Lung (tissue), 12 donors: Measurements from ENCODE around the gene FBN1. TPM values are rescaled to one million over a fixed set of nuclear protein-coding genes. Genes with fewer than 3 reads are reported as not detected.

Experiments
- ATAC-seq: fragments of 200-7000 bp; cut with Tn5 transposase; one replicate; pipeline ENCODE4 v1.9.1; 2020; ENCODE audit warnings: moderate number of reproducible peaks; ENCODE audit not compliant: insufficient read depth, low FRiP score
- DNase-seq, 3 donors: peaks; one replicate each; pipeline ENCODE4 v3.0.0-alpha.2; 2013 to 2017
- H3K27ac ChIP-seq, 2 donors: one replicate each; pipeline ENCODE4 v1.5.1; 2013; ENCODE audit warnings: mild to moderate bottlenecking in 2 of 2, moderate library complexity in 2 of 2, control low read depth in 1 of 2, inconsistent platforms in 1 of 2, low read depth in 1 of 2, low read length in 1 of 2
- H3K27me3 ChIP-seq, 3 donors: one replicate each; pipeline ENCODE4 v1.5.1; 2013; ENCODE audit warnings: low read length in 2 of 3; ENCODE audit not compliant: control insufficient read depth in 3 of 3, insufficient read depth in 3 of 3
- H3K36me3 ChIP-seq, 4 donors: one replicate each; pipeline ENCODE4 v1.5.1; 2013; ENCODE audit warnings: low read length in 4 of 4, mild to moderate bottlenecking in 1 of 4, moderate library complexity in 1 of 4; ENCODE audit not compliant: control insufficient read depth in 4 of 4, insufficient read depth in 4 of 4
- H3K4me1 ChIP-seq, 5 donors: one replicate each; pipeline ENCODE4 v1.5.1; 2013; ENCODE audit warnings: low read length in 5 of 5, mild to moderate bottlenecking in 2 of 5, moderate library complexity in 1 of 5; ENCODE audit not compliant: control insufficient read depth in 5 of 5, insufficient read depth in 5 of 5
- H3K4me3 ChIP-seq: one replicate; pipeline ENCODE4 v1.5.1; 2013; ENCODE audit warnings: mild to moderate bottlenecking, control low read depth, moderate library complexity
- H3K9ac ChIP-seq, 2 donors: one replicate each; pipeline ENCODE4 v1.5.1; 2013; ENCODE audit warnings: low read length in 2 of 2, control low read depth in 1 of 2; ENCODE audit not compliant: insufficient read depth in 1 of 2
- H3K9me3 ChIP-seq, 4 donors: one replicate each; pipeline ENCODE4 v1.5.1; 2013; ENCODE audit warnings: low read length in 3 of 4, mild to moderate bottlenecking in 1 of 4, moderate library complexity in 1 of 4; ENCODE audit not compliant: control insufficient read depth in 4 of 4, insufficient read depth in 3 of 4
- WGBS, 2 donors: extraction: QIAGEN DNeasy Blood & Tissue Kit; methylation state at CpG; one replicate each; pipeline ENCODE4 v1.1.7; 2013; 5-methylcytosine and 5-hydroxymethylcytosine counted together
- polyA plus RNA-seq, 2 donors: library from polyadenylated mRNA; stranded (reverse); fragments of 200-250 nt; gene quantifications; one replicate each; pipeline ENCODE4 v1.2.1, GENCODE V29; 2013
- total RNA-seq, 2 donors: library from RNA; depleted of rRNA in 1 of 2; stranded (reverse); fragments of >200 nt in 1 of 2; gene quantifications; one replicate each; pipeline ENCODE4 v1.2.1, GENCODE V29; 2014 to 2021
- TF ChIP-seq, protein P1 (sequence below): IDR thresholded peaks from 2 replicates; pipeline ENCODE4 v1.5.1; 2012; ENCODE audit warnings: mild to moderate bottlenecking; ENCODE audit errors: control extremely low read depth, extremely low read depth
- donor health status: control.
- donor health status: control.
- donor health status: Bipolar disorder and iron deficiency.
- donor health status: healthy.
- donor health status: DM: yes; HTN: yes; CAD: no.

Gene FBN1
- total and polyA plus RNA-seq, 4 donors, result 6.0 to 170 (median 60.8) TPM

DNA sequence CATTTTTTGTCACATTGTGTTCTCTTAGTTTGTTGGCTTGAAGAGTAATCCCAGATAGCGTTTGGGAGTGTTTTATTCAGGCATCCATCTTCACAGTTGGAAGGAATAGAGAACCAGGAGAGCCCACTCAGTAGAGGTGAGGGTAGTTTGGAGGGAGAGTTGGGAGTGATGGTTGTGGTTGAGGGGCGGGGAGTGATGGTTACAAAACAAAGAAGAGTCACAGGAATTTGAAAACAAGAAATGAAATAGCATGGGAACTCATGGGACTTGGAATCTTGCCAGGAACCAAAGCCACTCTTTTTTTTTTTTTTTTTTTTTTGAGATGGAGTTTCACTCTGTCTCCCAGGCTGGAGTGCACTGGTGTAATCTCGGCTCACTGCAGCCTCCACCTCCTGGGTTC lies 278.0 kb downstream of the FBN1 start:
- ATAC-seq, result no peak
- TF ChIP-seq, protein P1, sequence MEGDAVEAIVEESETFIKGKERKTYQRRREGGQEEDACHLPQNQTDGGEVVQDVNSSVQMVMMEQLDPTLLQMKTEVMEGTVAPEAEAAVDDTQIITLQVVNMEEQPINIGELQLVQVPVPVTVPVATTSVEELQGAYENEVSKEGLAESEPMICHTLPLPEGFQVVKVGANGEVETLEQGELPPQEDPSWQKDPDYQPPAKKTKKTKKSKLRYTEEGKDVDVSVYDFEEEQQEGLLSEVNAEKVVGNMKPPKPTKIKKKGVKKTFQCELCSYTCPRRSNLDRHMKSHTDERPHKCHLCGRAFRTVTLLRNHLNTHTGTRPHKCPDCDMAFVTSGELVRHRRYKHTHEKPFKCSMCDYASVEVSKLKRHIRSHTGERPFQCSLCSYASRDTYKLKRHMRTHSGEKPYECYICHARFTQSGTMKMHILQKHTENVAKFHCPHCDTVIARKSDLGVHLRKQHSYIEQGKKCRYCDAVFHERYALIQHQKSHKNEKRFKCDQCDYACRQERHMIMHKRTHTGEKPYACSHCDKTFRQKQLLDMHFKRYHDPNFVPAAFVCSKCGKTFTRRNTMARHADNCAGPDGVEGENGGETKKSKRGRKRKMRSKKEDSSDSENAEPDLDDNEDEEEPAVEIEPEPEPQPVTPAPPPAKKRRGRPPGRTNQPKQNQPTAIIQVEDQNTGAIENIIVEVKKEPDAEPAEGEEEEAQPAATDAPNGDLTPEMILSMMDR, result no peak
- Histone ChIP-seq H3K36me3 (no peaks in the 10 kb centered on the region), H3K9me3 (no peaks in the 10 kb centered on the region), H3K27me3 (no peaks in the 10 kb centered on the region), H3K4me1 (peaks cover 0 to 1% (median 0%) of the 10 kb centered on the region in 5 donors), H3K9ac (no peak overlapping the region), H3K27ac (no peak overlapping the region), H3K4me3 (no peak overlapping the region)
- 78 to 79% methylated on average over 3 of the region's 3 CpGs for WGBS, 2 donors
- DNase-seq, result no peak

DNA sequence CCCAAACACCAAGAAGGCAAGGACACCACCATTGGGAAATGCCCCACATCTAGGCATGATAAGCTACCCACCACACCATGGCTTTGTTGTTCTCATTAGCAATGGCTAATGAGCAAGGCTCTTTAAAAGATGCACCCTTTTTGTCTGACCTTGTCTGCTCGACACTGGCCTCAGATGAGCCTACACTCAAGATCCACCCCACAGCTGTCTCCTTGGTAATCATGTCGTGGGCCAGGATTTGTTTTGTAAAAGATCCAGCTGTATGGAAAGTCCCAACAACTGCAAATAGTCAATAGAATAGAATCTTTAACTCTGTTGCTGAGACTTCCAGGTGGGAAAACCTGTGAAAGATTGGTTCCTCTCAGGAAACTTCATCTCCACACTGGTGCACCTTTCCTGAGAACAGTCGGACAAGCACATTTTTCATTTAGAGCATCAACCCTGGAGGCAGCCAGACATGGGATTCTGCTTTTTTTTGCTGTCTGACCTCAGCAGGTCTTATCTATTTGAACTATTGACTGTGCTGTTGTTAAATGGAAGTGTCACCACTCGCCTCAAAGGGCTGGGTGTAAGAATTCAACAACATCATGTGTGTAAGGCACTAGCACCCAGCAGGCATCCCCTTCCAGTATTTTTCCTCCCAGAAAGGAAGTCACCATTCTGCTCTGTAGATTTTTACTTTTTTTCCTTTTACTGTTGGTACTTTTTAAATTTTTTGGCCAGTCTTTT lies 278.8 kb downstream of the FBN1 start:
- no peak overlapping the region for H3K27ac ChIP-seq
- H3K36me3 ChIP-seq, result no peaks in the 10 kb centered on the region
- peaks cover 0 to 1% (median 0%) of the 10 kb centered on the region in 4 donors for H3K9me3 ChIP-seq
- no peak overlapping the region for H3K9ac ChIP-seq
- DNase-seq, result no peak
- no peak overlapping the region for H3K4me3 ChIP-seq
- TF ChIP-seq, protein P1, result no peak
- WGBS, 2 donors, result 74 to 81% methylated on average over 4 of the region's 4 CpGs
- H3K4me1 ChIP-seq, result peaks cover 0 to 1% (median 0%) of the 10 kb centered on the region in 5 donors
- no peak for ATAC-seq
- no peaks in the 10 kb centered on the region for H3K27me3 ChIP-seq

DNA sequence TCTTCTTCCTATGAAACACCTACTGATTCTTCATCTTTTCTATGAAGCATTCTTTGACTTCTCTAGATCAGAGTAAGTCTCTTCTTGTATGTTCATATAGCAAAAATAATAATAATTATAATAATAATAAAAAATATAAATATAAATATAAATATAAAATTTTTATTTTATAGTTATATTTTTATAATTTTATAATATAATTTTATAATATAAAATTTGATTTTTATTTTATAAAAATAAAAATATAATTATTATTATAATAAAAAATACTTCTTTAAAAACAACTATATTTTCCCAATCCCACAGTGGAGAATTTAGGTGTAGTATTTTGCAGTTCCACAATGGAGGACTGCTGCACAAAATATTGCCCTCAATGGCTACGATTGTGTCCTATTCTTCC lies 279.9 kb downstream of the FBN1 start:
- Histone ChIP-seq H3K27me3 (no peaks in the 10 kb centered on the region), H3K27ac (no peak overlapping the region), H3K36me3 (no peaks in the 10 kb centered on the region), H3K9ac (no peak overlapping the region), H3K9me3 (peaks cover 0 to 1% (median 0%) of the 10 kb centered on the region in 4 donors), H3K4me1 (peaks cover 0 to 1% (median 0%) of the 10 kb centered on the region in 5 donors), H3K4me3 (no peak overlapping the region)
- 92 to 97% methylated on average over 1 of the region's 1 CpG for WGBS, 2 donors
- DNase-seq, result no peak
- no peak for ATAC-seq
- TF ChIP-seq, protein P1, result no peak

DNA sequence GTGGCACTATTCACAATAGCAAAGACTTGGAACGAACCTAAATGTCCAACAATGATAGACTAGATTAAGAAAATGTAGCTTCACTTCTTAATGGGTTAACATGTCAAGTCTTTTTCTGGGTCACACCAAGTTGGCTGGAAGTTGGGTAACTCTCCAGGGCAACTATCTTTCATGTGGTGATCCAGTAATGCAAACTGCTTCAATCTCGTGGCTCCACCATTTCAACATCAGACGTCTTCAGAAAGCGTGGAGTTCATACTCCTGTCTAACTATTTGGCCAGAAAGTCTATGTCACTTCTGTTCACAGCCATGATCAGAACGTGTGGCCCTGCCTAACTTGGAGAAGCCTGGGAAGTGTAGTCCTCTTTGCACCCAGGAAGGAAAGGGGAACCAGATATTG lies 282.0 kb downstream of the FBN1 start:
- H3K9ac ChIP-seq, result no peak overlapping the region
- no peak overlapping the region for H3K4me3 ChIP-seq
- no peak overlapping the region for H3K27ac ChIP-seq
- peaks cover 0 to 1% (median 0%) of the 10 kb centered on the region in 4 donors for H3K9me3 ChIP-seq
- no peak for ATAC-seq
- peaks cover 0 to 12% (median 2%) of the 10 kb centered on the region in 5 donors for H3K4me1 ChIP-seq
- TF ChIP-seq, protein P1, result no peak
- WGBS, 2 donors, result 56 to 57% methylated on average over 5 of the region's 5 CpGs
- H3K27me3 ChIP-seq, result no peaks in the 10 kb centered on the region
- no peaks in the 10 kb centered on the region for H3K36me3 ChIP-seq
- no peak for DNase-seq
